ENCODE measurements around the gene SYNJ2.

SYNJ2 gene

DNA sequence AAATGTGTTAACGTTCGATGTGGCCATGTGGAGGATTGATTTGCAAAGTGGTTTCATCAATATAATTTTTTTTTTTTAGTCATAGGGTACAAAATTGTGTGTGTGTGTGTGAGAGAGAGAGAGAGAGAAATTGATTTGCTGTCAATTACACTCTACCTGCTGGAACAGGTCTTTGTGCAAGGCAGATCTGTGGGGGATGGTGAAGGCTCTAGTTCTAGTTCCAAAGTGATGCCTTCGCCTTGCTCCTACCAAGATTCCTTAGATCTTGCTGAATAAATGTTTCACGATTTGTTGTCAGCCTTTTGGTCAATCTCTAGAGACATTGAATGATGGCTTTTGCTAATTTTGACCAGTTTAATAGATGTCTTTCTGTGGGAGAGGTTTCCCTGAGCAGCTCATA is 121.6 kb downstream of the SYNJ2 start:
- no peaks in the 10 kb centered on the region for H3K4me1 ChIP-seq (ENCODE audit: low read length)
- no peak overlapping the region for H3K4me2 ChIP-seq (ENCODE audit: low read length)
- H3K27me3 ChIP-seq (ENCODE audit: low read depth, low read length): no peaks in the 10 kb centered on the region
- TF ChIP-seq EZH2phosphoT487 (IDR thresholded peaks at IDR 0.05; ENCODE audit: low read depth): no peak
- TF ChIP-seq, protein P1, sequence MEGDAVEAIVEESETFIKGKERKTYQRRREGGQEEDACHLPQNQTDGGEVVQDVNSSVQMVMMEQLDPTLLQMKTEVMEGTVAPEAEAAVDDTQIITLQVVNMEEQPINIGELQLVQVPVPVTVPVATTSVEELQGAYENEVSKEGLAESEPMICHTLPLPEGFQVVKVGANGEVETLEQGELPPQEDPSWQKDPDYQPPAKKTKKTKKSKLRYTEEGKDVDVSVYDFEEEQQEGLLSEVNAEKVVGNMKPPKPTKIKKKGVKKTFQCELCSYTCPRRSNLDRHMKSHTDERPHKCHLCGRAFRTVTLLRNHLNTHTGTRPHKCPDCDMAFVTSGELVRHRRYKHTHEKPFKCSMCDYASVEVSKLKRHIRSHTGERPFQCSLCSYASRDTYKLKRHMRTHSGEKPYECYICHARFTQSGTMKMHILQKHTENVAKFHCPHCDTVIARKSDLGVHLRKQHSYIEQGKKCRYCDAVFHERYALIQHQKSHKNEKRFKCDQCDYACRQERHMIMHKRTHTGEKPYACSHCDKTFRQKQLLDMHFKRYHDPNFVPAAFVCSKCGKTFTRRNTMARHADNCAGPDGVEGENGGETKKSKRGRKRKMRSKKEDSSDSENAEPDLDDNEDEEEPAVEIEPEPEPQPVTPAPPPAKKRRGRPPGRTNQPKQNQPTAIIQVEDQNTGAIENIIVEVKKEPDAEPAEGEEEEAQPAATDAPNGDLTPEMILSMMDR (IDR thresholded peaks at IDR 0.05; ENCODE audit: low read depth, low read length): no peak
- H3K9me3 ChIP-seq (ENCODE audit: insufficient read depth, low read length): no peaks in the 10 kb centered on the region
- no peak overlapping the region for H3K4me3 ChIP-seq (ENCODE audit: low read length)
- H3K9ac ChIP-seq (ENCODE audit: low read length): no peak overlapping the region
- no peaks in the 10 kb centered on the region for H3K36me3 ChIP-seq (replicated peaks; ENCODE audit: low read depth, low read length)
- no peaks in the 10 kb centered on the region for H4K20me1 ChIP-seq (ENCODE audit: insufficient read depth, low read length)
- no peak overlapping the region for H2AFZ ChIP-seq (ENCODE audit: low read depth, low read length)
- no peaks in the 10 kb centered on the region for H3K79me2 ChIP-seq (ENCODE audit: low read length)
- H3K27ac ChIP-seq (ENCODE audit: low read length): no peak overlapping the region

DNA sequence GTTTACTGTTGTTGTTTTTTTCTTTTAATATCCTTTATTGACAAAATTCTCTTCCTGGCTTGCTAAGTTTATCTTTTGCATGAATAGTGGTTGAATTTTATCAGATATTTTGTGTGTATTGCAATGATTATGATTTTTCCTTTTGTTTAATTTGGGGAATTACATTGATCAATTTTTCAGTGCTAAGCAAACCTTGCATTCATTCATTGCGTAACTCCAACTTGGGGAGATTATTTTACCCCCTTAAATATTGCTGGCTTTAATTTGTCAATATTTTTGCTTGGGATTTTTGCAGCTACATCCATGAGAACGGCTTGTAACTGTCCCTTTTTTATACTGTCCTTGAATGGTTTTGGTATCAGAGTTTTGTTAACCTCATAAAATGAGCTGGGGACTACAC is 123.0 kb downstream of the SYNJ2 start:
- H3K4me3 ChIP-seq (ENCODE audit: low read length): no peak overlapping the region
- no peaks in the 10 kb centered on the region for H3K27me3 ChIP-seq (ENCODE audit: low read depth, low read length)
- TF ChIP-seq, protein P1 (IDR thresholded peaks at IDR 0.05; ENCODE audit: low read depth, low read length): no peak
- TF ChIP-seq EZH2phosphoT487 (IDR thresholded peaks at IDR 0.05; ENCODE audit: low read depth): no peak
- no peak overlapping the region for H2AFZ ChIP-seq (ENCODE audit: low read depth, low read length)
- no peaks in the 10 kb centered on the region for H4K20me1 ChIP-seq (ENCODE audit: insufficient read depth, low read length)
- H3K4me1 ChIP-seq (ENCODE audit: low read length): no peaks in the 10 kb centered on the region
- H3K36me3 ChIP-seq (replicated peaks; ENCODE audit: low read depth, low read length): no peaks in the 10 kb centered on the region
- H3K4me2 ChIP-seq (ENCODE audit: low read length): no peak overlapping the region
- no peak overlapping the region for H3K9ac ChIP-seq (ENCODE audit: low read length)
- H3K79me2 ChIP-seq (ENCODE audit: low read length): no peaks in the 10 kb centered on the region
- no peaks in the 10 kb centered on the region for H3K9me3 ChIP-seq (ENCODE audit: insufficient read depth, low read length)
- H3K27ac ChIP-seq (ENCODE audit: low read length): no peak overlapping the region

DNA sequence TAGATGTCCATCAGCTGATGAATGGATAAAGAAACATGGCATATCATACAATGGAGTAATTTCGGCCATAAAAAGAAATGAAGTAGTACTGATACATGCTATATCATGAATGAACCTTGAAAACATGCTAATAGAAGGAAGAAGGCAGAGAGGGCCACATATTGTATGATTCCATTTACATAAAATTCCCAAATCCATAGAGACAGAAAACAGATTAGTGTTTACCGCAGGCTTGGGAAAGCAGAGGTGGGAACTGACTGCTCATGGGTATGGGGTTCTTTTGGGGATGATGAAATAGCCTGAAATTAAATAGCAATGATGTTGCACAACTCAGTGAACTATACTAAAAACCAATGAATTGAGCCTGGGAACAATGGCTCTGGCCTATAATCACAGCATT is 128.1 kb downstream of the SYNJ2 start:
- no peaks in the 10 kb centered on the region for H3K9me3 ChIP-seq (ENCODE audit: insufficient read depth, low read length)
- no peak overlapping the region for H3K27ac ChIP-seq (ENCODE audit: low read length)

DNA sequence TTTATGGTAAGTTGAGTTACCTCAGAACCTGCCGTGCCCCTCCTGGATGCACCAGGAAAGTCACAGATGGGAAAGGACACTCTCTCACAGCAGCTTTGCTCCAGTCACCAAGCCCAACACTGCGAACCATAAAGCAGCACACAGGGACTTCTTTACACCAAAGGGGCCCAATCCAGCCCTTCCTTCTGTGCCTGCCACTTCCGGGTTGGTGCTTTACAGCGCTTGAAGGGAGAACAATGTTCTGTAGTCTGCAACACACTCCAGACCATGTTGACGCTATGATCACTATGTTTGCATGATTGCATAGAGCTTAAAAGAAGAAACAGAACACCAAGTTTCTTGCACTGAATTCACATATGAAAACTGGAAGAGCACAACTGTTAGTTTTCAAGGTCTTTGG is 129.3 kb downstream of the SYNJ2 start:
- no peak overlapping the region for H3K4me3 ChIP-seq (ENCODE audit: low read length)
- TF ChIP-seq, protein P1 (IDR thresholded peaks at IDR 0.05; ENCODE audit: low read depth, low read length): no peak
- no peak for TF ChIP-seq EZH2phosphoT487 (IDR thresholded peaks at IDR 0.05; ENCODE audit: low read depth)

More for the DNA sequence above, 128.1 kb downstream of the SYNJ2 start:
- Histone ChIP-seq H3K27me3 (ENCODE audit: low read depth, low read length) (no peaks in the 10 kb centered on the region), H2AFZ (ENCODE audit: low read depth, low read length) (no peak overlapping the region), H3K36me3 (replicated peaks; ENCODE audit: low read depth, low read length) (no peaks in the 10 kb centered on the region), H3K9ac (ENCODE audit: low read length) (no peak overlapping the region), H3K4me1 (ENCODE audit: low read length) (no peaks in the 10 kb centered on the region), H3K4me2 (ENCODE audit: low read length) (no peak overlapping the region), H3K79me2 (ENCODE audit: low read length) (no peaks in the 10 kb centered on the region), H4K20me1 (ENCODE audit: insufficient read depth, low read length) (no peaks in the 10 kb centered on the region), H3K4me3 (ENCODE audit: low read length) (no peak overlapping the region)
- TF ChIP-seq EZH2phosphoT487 (IDR thresholded peaks at IDR 0.05; ENCODE audit: low read depth): no peak
- TF ChIP-seq, protein P1 (IDR thresholded peaks at IDR 0.05; ENCODE audit: low read depth, low read length): no peak

More for the DNA sequence above, 129.3 kb downstream of the SYNJ2 start:
- no peaks in the 10 kb centered on the region for H3K27me3 ChIP-seq (ENCODE audit: low read depth, low read length)
- H4K20me1 ChIP-seq (ENCODE audit: insufficient read depth, low read length): no peaks in the 10 kb centered on the region
- H3K9ac ChIP-seq (ENCODE audit: low read length): no peak overlapping the region
- H3K36me3 ChIP-seq (replicated peaks; ENCODE audit: low read depth, low read length): no peaks in the 10 kb centered on the region
- no peak overlapping the region for H3K27ac ChIP-seq (ENCODE audit: low read length)
- no peaks in the 10 kb centered on the region for H3K4me1 ChIP-seq (ENCODE audit: low read length)
- H3K4me2 ChIP-seq (ENCODE audit: low read length): no peak overlapping the region
- H3K79me2 ChIP-seq (ENCODE audit: low read length): no peaks in the 10 kb centered on the region
- H3K9me3 ChIP-seq (ENCODE audit: insufficient read depth, low read length): no peaks in the 10 kb centered on the region
- no peak overlapping the region for H2AFZ ChIP-seq (ENCODE audit: low read depth, low read length)
